GM12872 (cell line): ENCODE results near the gene CRTAP.

ENCODE experiments used
- TF ChIP-seq, protein P1 (sequence below): IDR thresholded peaks from 3 replicates; pipeline ENCODE4 v1.5.1; 2011; ENCODE audit warnings: low read depth, mild to moderate bottlenecking, low read length, moderate library complexity; ENCODE audit not compliant: insufficient read depth

The CRTAP gene

DNA sequence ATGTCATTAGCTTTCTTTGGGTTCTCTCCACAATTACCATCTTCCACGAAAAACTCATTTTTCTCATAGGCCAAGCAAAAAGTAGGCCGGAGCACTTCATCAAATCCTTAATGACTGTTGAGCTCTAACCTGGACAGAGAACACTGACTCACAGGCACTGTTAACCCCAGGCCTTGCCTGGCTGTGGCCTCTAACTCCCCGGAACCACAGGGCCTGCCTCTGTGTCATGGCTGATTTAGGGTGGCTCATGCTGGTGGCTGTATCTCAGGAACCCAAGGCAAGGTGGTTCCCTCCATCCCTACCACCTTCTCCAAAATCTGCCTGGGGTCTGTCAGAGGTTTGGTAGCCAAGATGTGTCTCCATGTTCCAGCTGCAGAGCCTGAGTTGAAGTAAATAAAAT, 3.6 kb downstream of the CRTAP start:
- TF ChIP-seq, protein P1, sequence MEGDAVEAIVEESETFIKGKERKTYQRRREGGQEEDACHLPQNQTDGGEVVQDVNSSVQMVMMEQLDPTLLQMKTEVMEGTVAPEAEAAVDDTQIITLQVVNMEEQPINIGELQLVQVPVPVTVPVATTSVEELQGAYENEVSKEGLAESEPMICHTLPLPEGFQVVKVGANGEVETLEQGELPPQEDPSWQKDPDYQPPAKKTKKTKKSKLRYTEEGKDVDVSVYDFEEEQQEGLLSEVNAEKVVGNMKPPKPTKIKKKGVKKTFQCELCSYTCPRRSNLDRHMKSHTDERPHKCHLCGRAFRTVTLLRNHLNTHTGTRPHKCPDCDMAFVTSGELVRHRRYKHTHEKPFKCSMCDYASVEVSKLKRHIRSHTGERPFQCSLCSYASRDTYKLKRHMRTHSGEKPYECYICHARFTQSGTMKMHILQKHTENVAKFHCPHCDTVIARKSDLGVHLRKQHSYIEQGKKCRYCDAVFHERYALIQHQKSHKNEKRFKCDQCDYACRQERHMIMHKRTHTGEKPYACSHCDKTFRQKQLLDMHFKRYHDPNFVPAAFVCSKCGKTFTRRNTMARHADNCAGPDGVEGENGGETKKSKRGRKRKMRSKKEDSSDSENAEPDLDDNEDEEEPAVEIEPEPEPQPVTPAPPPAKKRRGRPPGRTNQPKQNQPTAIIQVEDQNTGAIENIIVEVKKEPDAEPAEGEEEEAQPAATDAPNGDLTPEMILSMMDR = no peak

DNA sequence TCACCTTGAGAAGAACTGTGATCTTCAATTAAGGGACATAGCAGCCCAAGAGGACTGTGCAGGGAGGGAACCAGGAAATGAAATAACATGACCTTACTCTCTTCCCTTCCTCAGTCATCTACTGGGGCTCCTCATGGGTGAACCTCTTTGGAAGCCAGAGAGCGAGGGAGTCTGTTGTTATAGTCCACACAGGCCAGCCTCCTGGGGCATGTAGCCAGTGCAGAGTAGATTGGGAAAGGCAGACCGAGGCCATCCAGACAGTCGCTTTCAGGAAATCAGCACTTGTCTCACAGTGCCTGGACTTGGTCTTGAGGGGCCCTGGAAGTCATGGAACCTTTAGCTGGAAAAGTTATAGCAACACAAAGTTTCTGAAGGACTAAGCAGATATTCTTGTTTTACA, 6.1 kb downstream of the CRTAP start:
- TF ChIP-seq, protein P1 = no peak

DNA sequence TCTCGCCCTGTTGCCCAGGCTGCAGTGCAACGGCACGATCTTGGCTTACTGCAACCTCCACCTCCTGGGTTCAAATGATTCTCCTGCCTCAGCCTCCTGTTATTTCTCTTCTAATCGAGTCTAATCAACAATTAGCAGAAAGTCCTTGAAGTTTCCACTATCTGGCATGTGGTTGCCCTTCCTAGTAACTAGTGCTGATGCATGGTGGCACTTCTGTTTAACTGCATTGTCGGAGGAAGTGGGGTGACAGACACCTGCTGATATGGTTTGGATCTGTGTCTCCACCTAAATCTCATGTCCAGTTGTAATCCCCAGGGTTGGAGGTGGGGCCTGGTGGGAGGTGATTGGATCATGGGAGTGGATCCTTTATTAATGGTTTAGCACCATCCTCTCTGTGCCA, 9.2 kb downstream of the CRTAP start:
- TF ChIP-seq, protein P1 = no peak

DNA sequence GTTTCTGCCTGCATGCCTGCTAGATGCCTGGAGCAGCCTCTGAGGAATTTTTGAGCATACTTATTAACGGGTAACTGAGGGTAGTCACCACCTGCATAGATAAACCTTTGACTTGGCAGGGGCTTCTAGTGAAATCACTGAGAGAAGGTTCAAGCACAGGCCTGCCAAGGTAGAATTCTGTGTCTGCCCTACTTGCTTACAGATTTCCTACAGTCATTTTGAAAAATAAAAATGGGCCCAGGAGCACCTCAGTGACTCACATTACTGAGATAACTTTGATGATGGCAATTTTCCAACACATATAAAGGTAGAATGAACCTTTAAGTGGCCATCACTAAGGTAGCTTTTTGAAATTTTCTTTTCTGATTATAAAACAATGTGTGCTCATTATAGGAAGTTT, 10.8 kb downstream of the CRTAP start:
- TF ChIP-seq, protein P1 = no peak

DNA sequence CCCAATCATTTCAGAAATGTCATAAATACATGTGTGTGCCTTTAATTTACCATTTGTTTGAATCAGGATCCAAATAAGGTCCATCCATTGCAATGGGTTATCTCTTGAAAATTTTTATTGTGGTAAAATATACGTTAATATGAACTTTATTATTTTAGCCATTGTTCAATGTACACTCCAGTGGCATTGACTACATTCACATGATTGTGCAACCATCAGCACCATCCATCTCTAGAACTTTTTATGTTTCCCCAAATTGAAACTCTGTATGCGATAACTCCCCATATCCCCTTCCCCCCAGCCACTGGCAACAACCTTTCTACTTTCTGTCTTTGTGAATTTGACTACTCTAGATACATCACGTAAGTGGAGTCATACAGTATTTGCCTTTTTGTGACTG, 12.0 kb downstream of the CRTAP start:
- TF ChIP-seq, protein P1 = no peak

DNA sequence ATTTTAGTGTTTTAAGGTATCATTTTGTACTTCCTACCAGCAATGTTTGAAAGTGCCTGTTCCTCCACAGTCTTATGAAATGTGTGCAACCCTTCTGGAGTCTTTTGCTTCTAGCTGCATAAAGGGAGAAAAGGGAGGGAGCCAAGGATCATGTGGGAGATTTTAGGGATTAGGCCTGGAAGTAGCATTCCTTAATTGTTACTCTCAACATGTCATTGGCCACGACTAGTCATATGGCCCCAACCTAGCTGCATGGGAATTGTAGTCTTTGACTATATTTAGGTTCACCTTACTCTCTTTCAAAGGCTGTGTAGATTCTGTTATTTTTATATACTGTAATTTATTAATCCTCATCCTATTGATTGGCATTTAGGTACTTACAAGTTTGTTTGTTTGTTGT, 14.9 kb downstream of the CRTAP start:
- TF ChIP-seq, protein P1 = no peak

DNA sequence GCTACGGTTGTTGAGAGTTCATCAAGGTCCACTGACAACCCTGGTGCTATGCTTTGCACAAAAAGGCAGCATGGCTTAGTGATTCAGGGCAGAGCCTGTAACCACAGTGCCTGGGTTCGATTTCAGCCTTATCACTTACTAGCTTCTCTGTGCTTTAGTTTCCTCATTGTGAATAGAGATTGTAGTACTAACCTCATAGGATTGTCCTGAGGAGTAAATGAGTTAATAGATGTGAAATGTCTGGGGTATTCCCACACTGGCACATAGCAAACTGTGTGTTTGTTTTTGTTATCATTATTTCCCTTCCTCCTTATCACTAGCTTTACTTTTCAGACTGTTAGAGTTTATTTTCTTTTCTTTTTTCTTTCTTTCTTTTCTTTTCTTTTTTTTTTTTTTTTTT, 16.3 kb downstream of the CRTAP start:
- TF ChIP-seq, protein P1 = no peak

DNA sequence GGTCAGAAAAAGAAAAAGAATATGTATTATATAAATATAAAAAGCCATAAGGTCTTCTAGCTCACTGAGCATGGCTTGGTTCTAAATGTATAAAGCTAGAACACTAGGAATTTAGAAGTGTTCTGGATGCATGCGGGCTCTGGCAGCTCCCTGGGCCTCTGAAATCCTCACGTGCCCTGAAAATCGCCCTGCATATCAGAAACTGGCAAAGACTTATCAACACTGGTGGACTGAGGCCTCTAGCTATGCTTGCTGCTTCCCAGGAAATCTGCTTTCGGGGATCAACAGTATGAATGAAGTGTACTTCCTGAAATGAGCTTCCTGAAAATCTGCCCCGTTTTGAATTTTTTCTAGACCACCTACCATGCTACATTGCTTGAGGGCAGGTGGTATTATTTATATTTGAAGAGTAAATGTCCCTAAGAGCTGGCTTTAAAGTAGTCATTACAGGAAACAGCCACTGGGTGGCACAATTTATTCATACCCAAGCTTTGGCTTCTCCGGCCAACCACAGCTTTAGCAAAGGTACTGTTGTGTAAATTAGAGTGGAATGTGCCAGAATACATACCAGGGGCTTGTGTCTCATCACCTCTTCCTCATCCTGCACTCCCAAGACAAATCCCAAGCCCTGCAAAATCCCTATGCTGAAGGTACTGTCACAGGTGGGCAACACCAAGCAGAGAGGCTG, 17.7 kb downstream of the CRTAP start:
- TF ChIP-seq, protein P1 = peak; percentile 71
